Peyer's patch (tissue), 4 donors: ENCODE data around the gene GRPEL1. TPM values are rescaled to one million over a fixed set of nuclear protein-coding genes. Genes with fewer than 3 reads are reported as not detected.
A peak's percentile ranks its signal among the peaks of the same experiment; 100 is the strongest.

ENCODE experiments used
- DNase-seq, 3 donors: peaks; one replicate each; pipeline ENCODE4 v3.0.0-alpha.2; 2017 to 2019
- H3K27ac ChIP-seq, 4 donors: fragments of 200-600 bp; sonication (generic); one replicate each; pipeline ENCODE4 v1.5.1; 2016 to 2019
- H3K27me3 ChIP-seq, 2 donors: fragments of 200-600 bp; sonication (generic); one replicate each; pipeline ENCODE4 v1.5.1; 2019
- H3K36me3 ChIP-seq, 3 donors: fragments of 200-600 bp; sonication (generic); one replicate each; pipeline ENCODE4 v1.5.1; 2016 to 2019
- H3K4me1 ChIP-seq, 4 donors: fragments of 200-600 bp; sonication (generic); one replicate each; pipeline ENCODE4 v1.5.1; 2016 to 2019
- H3K4me3 ChIP-seq, 4 donors: fragments of 200-600 bp; sonication (generic); 1 replicate in 3 of 4; 2 replicates in 1 of 4; pipeline ENCODE4 v1.5.1; 2016 to 2019; ENCODE audit warnings: mild to moderate bottlenecking in 1 of 4
- H3K9me3 ChIP-seq, 4 donors: fragments of 200-600 bp; sonication (generic); one replicate each; pipeline ENCODE4 v1.5.1; 2016 to 2019; ENCODE audit warnings: mild to moderate bottlenecking in 1 of 4
- POLR2A ChIP-seq, 2 donors: fragments of 450-650 bp; IDR thresholded peaks; one replicate each; pipeline ENCODE4 v1.5.1; 2017; ENCODE audit warnings: antibody characterized with exemption in 2 of 2, mild to moderate bottlenecking in 2 of 2, moderate library complexity in 2 of 2
- total RNA-seq, 4 donors: library from RNA; depleted of rRNA; stranded (reverse); fragments of >200 nt; gene quantifications; one replicate each; pipeline ENCODE4 v1.1.0, GENCODE V29; 2016
- TF ChIP-seq, protein P1 (sequence below), 6 experiments: fragments of 450-650 bp in 4 of 6; fragments of 200-600 bp in 2 of 6; sonication (generic) in 1 of 6; IDR thresholded peaks; one replicate each; pipeline ENCODE4 v1.5.1; 2017 to 2019; ENCODE audit warnings: antibody characterized with exemption in 6 of 6, mild to moderate bottlenecking in 3 of 6, moderate library complexity in 1 of 6

The GRPEL1 gene
- total RNA-seq, 4 donors from 2014 or later = 13.2 to 35.4 (median 17.8) TPM

DNA sequence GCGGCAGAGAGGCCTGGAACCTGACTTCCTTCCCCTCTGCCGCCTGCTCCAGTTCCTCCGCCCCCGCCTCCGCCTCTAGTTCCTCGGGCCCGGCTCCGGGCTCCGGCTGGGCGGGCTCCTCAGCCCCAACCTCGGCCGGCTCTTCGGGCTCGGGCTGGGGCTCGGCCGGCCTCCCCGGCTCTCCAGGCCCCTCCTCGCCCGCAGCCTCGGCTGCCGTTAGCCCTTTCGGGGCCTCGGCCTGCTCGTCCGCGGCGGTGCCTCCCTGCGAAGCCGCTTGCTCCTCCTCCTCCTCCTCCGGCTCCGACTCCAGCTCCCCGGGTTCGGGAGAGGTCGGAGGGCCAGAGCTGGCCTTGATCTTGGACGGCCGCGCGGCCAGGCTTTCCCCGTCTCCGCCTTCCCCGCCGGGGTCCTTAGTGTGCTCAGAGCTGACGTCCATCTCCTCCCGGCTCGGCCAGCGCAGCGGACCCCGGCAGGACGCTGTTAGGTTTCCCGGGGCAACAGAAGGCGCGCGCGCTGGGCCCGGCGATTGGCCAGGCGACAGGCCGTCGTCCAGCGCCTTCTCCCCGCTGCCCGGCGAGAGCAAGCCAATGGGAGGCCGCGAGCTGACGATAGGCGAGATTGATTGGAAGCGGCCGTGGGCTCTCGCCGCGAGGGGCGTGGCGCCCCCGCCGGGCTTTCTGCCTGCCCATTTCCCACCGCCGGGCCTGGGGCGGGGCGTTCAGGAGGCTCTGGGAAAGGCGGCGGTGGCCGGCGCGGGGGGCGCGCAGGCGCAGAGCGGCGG lies 25.2 kb downstream of the GRPEL1 start:
- H3K27ac ChIP-seq = peak overlapping the region; percentile 24 to 79 (median 64)
- peak overlapping the region; percentile 61 to 85 (median 76) for H3K4me3 ChIP-seq
- no peaks in the 10 kb centered on the region for H3K27me3 ChIP-seq
- no peaks in the 10 kb centered on the region for H3K9me3 ChIP-seq
- peaks cover 4 to 41% (median 26%) of the 10 kb centered on the region in 4 donors for H3K4me1 ChIP-seq
- TF ChIP-seq, protein P1, sequence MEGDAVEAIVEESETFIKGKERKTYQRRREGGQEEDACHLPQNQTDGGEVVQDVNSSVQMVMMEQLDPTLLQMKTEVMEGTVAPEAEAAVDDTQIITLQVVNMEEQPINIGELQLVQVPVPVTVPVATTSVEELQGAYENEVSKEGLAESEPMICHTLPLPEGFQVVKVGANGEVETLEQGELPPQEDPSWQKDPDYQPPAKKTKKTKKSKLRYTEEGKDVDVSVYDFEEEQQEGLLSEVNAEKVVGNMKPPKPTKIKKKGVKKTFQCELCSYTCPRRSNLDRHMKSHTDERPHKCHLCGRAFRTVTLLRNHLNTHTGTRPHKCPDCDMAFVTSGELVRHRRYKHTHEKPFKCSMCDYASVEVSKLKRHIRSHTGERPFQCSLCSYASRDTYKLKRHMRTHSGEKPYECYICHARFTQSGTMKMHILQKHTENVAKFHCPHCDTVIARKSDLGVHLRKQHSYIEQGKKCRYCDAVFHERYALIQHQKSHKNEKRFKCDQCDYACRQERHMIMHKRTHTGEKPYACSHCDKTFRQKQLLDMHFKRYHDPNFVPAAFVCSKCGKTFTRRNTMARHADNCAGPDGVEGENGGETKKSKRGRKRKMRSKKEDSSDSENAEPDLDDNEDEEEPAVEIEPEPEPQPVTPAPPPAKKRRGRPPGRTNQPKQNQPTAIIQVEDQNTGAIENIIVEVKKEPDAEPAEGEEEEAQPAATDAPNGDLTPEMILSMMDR (IDR thresholded peaks at IDR 0.05) = peak in 5 of 6 experiments; percentile 31 to 85 (median 77)
- TF ChIP-seq POLR2A (IDR thresholded peaks at IDR 0.05) = no peak
- no peaks in the 10 kb centered on the region for H3K36me3 ChIP-seq
- DNase-seq = peak; percentile 94 to 98 (median 98)

DNA sequence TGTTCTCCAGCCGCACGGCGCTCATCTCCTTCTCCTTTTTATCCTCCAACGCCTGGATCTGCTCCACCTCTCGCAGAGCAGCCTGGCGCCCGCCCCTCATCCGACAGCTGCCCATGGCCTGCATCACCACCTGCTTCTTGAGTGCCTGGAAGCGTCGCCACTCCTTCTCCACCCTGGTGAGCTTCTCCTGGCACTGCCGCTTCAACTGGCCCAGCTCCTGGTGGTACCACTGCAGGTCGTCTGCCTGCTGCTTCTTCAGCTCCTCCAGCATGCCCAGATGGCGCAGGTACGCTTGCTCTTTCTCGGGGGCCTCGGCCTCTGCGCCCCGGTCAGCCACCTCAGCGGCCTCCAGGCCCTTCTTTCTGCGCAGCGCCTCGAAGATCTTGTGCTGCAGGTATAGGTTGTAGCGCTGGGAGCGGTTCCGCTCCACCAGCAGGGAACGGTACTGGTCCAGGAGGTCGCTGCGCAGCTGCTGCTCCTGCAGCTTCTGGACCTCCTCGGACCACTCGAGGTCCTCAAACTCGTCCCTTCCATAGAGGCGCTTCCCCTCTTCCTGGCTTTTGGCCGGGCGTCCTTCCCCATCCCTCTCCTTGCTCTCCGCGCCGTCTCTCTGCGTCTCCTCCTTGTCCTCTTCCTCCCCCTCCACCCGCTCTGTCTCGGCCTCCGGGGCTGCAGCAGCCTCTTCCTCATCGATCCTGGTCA lies 25.9 kb downstream of the GRPEL1 start:
- no peak for DNase-seq
- Histone ChIP-seq H3K27ac (peak overlapping the region; percentile 24 to 79 (median 64)), H3K4me1 (peaks cover 4 to 41% (median 23%) of the 10 kb centered on the region in 4 donors), H3K4me3 (peak overlapping the region; percentile 61 to 85 (median 76)), H3K27me3 (no peaks in the 10 kb centered on the region), H3K36me3 (no peaks in the 10 kb centered on the region), H3K9me3 (no peaks in the 10 kb centered on the region)
- TF ChIP-seq, protein P1 (IDR thresholded peaks at IDR 0.05) = no peak
- TF ChIP-seq POLR2A (IDR thresholded peaks at IDR 0.05) = no peak

DNA sequence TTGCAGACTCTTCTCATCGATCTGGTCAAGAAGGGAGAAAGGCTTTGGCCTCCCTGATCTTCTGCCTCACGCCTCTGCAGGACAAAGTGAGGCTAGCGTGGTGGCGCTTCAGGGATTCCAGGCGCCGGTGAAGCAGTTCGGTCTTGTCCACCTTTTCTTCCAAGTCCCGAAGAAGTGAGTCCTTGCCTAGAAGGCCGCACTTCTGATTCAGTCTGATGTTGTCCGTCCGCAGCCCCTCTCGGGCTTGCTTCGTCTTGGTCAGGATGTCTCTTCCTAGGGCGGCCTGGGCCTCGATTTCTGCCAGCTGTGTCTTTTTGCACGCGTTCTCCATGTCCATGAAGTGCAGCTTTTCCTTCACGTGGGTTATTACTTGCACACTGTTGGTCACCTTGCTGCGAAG lies 26.6 kb downstream of the GRPEL1 start:
- no peaks in the 10 kb centered on the region for H3K36me3 ChIP-seq
- peaks cover 4 to 34% (median 21%) of the 10 kb centered on the region in 4 donors for H3K4me1 ChIP-seq
- no peaks in the 10 kb centered on the region for H3K9me3 ChIP-seq
- no peak for TF ChIP-seq POLR2A (IDR thresholded peaks at IDR 0.05)
- TF ChIP-seq, protein P1 (IDR thresholded peaks at IDR 0.05) = no peak
- no peak for DNase-seq
- H3K4me3 ChIP-seq = no peak overlapping the region
- no peaks in the 10 kb centered on the region for H3K27me3 ChIP-seq
- H3K27ac ChIP-seq = no peak overlapping the region

DNA sequence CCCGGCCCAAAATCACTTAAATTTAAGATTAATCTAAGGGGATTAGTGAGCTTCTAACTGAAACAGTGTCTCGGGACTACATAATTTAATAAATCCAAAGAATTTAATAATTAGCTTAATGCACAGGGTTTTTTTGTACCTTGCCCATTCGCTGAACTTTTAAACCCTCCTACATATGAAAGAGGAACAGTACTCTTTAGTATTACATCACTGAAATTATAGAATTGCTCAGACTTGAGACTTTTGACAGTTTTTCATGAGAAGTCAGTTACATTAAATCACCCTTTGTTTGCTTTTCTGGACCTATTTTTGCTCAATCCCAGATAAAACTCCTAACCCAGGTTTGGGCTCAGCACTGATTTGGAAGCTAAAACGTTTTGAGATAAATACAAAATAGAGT lies 27.1 kb downstream of the GRPEL1 start:
- Histone ChIP-seq H3K36me3 (no peaks in the 10 kb centered on the region), H3K27ac (no peak overlapping the region), H3K4me3 (no peak overlapping the region), H3K4me1 (peaks cover 4 to 29% (median 18%) of the 10 kb centered on the region in 4 donors), H3K9me3 (no peaks in the 10 kb centered on the region), H3K27me3 (no peaks in the 10 kb centered on the region)
- TF ChIP-seq POLR2A (IDR thresholded peaks at IDR 0.05) = no peak
- TF ChIP-seq, protein P1 (IDR thresholded peaks at IDR 0.05) = no peak
- no peak for DNase-seq

DNA sequence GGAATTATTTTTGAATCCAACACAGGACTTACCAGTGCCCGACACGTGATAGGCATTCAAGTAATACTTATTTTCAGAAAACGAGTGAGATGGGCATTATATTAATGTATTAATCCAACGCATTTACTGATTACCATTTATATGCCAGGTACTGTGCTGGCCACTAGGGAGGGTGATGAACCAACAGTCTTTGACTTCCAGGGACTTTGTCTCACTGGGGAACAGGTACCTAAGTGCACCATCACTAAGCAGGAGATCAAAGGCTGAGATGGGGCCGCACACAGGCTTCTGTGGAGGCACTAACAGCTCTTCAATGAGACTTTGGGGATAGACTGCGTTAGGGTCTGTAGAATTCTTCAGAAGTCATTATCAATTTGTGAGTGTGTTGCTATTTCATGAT lies 30.4 kb downstream of the GRPEL1 start:
- peaks cover 0 to 15% (median 4%) of the 10 kb centered on the region in 4 donors for H3K4me1 ChIP-seq
- no peak for DNase-seq
- peaks cover 0 to 3% (median 0%) of the 10 kb centered on the region in 3 donors for H3K36me3 ChIP-seq
- TF ChIP-seq, protein P1 (IDR thresholded peaks at IDR 0.05) = peak in 3 of 6 experiments; percentile 31 to 57 (median 44)
- TF ChIP-seq POLR2A (IDR thresholded peaks at IDR 0.05) = no peak
- no peaks in the 10 kb centered on the region for H3K9me3 ChIP-seq
- no peak overlapping the region for H3K4me3 ChIP-seq
- no peaks in the 10 kb centered on the region for H3K27me3 ChIP-seq
- no peak overlapping the region for H3K27ac ChIP-seq
